Cardiac fibroblast (primary cell): Measurements from ENCODE around the gene MTUS2.

Source experiments
- DNase-seq, 2 donors: peaks; one replicate each; pipeline versions ENCODE4 v3.0.0 to v3.0.0-alpha.2; 2010; ENCODE audit warnings: low read depth in 2 of 2
- H3K4me3 ChIP-seq, 2 donors: replicated peaks in 1 of 2; 1 replicate in 1 of 2; 2 replicates in 1 of 2; pipeline ENCODE4 v1.5.1; 2011; ENCODE audit warnings: low read depth in 2 of 2, low read length in 2 of 2, mild to moderate bottlenecking in 2 of 2, moderate library complexity in 1 of 2
- TF ChIP-seq, protein P1 (sequence below): IDR thresholded peaks from one replicate; pipeline ENCODE4 v1.5.1; 2011; ENCODE audit warnings: low read depth, mild to moderate bottlenecking, low read length, inconsistent platforms

MTUS2 gene

DNA sequence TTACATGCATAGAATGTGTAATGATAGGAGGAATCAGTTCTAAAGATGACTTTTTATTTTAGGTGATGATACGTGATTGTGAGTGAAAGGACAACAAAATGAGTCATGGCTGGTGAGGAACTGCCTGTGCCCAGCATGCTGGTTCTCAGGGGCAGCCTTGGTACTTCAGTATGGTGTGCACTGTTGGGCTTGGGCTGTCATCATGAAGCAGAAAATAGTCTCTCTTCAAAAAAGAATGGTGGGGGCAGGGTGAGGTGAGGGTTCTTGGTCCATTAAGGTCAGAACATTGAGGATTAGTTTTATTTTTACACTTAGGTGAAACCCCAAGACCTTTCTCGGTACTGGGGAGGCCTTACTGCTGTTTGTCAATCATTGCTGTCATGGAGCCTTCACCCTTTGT is 309.5 kb downstream of the MTUS2 start:
- TF ChIP-seq, protein P1, sequence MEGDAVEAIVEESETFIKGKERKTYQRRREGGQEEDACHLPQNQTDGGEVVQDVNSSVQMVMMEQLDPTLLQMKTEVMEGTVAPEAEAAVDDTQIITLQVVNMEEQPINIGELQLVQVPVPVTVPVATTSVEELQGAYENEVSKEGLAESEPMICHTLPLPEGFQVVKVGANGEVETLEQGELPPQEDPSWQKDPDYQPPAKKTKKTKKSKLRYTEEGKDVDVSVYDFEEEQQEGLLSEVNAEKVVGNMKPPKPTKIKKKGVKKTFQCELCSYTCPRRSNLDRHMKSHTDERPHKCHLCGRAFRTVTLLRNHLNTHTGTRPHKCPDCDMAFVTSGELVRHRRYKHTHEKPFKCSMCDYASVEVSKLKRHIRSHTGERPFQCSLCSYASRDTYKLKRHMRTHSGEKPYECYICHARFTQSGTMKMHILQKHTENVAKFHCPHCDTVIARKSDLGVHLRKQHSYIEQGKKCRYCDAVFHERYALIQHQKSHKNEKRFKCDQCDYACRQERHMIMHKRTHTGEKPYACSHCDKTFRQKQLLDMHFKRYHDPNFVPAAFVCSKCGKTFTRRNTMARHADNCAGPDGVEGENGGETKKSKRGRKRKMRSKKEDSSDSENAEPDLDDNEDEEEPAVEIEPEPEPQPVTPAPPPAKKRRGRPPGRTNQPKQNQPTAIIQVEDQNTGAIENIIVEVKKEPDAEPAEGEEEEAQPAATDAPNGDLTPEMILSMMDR, result no peak
- no peak for DNase-seq
- H3K4me3 ChIP-seq, result no peak overlapping the region

DNA sequence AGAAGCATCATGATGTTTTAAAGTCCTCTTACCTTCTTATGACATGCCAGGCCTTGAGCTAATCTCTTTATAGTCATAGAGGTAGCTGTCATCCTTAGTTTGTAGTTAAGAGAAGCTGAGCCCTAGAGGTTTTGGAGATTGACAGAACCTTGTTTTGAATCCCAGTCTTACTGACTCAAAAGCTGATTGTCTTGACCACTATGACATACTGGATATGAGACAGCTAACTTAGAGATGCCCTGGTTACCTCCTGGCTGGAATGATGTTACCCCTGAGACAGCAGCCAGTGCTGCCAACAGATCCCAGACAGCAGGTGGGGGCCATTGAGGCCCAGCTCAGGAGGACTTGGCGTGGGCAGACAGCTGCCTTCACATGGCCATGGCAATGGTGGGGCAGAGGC is 311.0 kb downstream of the MTUS2 start:
- H3K4me3 ChIP-seq, result no peak overlapping the region
- TF ChIP-seq, protein P1, result no peak
- DNase-seq, result no peak

DNA sequence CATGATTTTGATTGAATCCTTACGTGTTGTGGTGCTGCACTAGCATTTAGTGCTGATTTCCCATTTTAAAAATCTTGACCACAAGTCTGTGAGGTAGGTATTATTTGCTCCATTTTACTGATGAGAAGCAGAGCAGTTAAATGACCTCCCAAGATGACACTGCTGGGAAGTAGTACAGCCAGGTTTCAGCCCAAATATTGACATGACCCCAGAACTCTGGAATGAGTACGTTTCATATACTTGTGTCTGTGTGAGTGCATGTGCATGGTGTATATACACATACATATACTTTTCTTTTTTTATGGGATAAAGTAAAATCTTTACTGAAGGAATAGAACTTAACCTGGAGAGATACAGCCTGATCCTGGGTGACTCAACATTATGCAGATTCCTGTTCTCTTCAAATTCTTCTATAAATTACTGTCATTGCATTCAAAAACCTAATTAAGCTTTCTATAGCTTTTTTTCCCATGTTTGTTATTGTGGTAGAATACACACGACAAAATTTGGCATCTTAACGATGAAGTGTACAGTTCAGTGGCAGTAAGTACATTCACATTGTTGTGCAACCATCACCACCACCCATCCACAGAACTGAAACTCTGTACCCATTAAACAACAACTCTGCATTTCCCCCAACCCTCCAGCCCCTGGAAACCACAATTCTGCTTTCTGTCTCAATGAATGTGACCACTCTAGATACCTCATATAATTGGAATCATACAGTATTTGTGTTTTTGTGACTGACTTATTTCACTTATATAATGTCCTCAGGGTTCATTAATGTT is 311.9 kb downstream of the MTUS2 start:
- no peak overlapping the region for H3K4me3 ChIP-seq
- no peak for DNase-seq
- TF ChIP-seq, protein P1, result no peak

DNA sequence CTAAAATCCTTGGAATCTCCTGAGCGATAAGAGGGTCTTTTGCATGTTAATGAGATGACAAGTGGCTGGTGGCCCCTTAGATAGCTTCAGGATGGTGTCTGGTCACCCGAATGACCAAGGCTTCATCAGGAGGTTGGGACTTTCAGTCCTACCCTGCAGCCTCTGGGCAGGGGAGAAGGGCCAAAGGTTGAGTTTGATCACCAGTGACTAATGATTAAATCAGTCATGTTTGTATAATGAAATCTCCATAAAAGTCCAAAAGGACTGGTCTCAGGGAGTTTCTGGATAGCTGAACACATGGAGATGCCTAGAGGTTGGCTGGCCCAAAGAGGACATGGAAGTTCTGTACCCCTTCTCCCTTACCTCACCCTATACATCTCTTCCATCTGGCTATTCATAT is 316.2 kb downstream of the MTUS2 start:
- TF ChIP-seq, protein P1, result no peak
- no peak overlapping the region for H3K4me3 ChIP-seq
- no peak for DNase-seq

DNA sequence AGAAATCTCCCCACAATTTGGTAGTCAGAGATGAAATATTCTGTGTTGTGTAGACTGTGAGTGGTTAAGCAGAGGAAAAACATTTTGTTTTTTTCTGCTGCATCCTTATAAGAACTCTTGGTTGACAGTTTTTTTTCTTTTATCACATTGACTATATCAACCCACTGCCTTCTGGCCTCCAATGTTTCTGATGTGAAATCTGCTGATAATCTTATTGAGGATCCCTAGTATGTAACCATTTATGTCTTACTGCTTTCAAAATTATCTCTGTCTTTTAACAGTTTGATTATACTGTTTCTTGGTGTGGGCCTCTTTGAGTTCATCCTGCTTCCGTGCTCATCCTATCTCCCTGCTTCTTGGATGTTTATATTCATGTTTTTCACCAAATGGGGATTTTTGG is 316.9 kb downstream of the MTUS2 start:
- no peak for DNase-seq
- TF ChIP-seq, protein P1, result no peak
- H3K4me3 ChIP-seq, result no peak overlapping the region

DNA sequence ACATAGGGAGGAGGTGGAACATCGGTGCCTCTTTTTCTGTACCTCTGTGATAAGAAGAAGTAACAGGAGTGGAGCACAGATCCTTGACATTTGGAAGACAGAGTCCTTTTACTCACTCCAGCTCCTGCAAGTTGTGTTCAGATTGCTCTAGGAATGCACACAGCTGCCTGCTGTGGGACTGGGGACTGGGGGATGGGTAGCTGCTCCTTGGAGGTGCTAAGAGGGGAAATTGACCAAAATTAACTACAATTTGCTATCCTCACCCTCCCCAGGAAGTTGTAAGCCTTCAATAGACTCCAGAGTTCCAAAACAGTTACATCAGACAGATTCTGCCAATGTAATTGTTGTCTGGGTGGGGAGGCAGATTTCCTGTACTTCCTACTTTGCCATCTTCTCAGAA is 317.9 kb downstream of the MTUS2 start:
- TF ChIP-seq, protein P1, result no peak
- DNase-seq, result no peak
- H3K4me3 ChIP-seq, result no peak overlapping the region

DNA sequence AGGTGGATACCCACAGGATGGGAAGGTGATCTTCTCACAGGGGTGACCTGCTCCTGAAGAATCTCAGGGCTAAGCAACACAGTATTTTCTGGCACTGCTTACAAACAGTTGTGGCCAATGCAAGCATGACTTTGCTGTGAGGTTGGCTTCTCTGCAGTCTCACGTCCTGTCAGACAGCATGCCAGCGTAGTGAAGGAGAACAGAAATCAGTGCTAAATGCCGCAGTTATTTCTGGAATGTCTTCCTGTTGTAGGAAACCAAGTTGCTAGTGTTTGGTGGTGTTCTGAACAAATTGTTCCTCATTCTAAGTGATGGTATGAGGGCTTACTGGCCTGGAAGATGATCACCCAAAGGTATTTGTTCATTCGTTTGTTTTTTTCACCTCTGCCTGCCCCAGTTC is 320.1 kb downstream of the MTUS2 start:
- TF ChIP-seq, protein P1, result no peak
- H3K4me3 ChIP-seq, result no peak overlapping the region
- peak; percentile 39 to 79 for DNase-seq
